ENCODE data around the gene CPXM1. TPM values are rescaled to one million over a fixed set of nuclear protein-coding genes. Genes with fewer than 3 reads are reported as not detected.

Gene CPXM1
- total RNA-seq, 1 donor from 2014 or later = 19.4 TPM

- no peak for TF ChIP-seq POLR2A (IDR thresholded peaks at IDR 0.05)
- TF ChIP-seq CTCF (IDR thresholded peaks at IDR 0.05) = no peak
- no peak for TF ChIP-seq POLR2AphosphoS5 (IDR thresholded peaks at IDR 0.05; ENCODE audit: insufficient read depth in 1 of 2, low read depth in 1 of 2)
- Histone ChIP-seq H3K27ac (no peak overlapping the region), H3K9me3 (no peaks in the 10 kb centered on the region), H3K36me3 (peaks cover 0 to 19% of the 10 kb centered on the region in 2 donors), H3K27me3 (no peaks in the 10 kb centered on the region), H3K4me1 (peaks cover 30% of the 10 kb centered on the region), H3K4me3 (no peak overlapping the region)
- intact Hi-C loops (cut with DNase I) = no loop called here
- DNase-seq (ENCODE audit: extremely low spot score in 2 of 2) = peak in 1 of 2 donors; percentile 92
These were observed 37.9 kb upstream of the CPXM1 start for GRCh38 chr20:2838170-2838797.

- DNase-seq (ENCODE audit: extremely low spot score in 2 of 2) = peak in 1 of 2 donors; percentile 64
- TF ChIP-seq POLR2AphosphoS5 (IDR thresholded peaks at IDR 0.05; ENCODE audit: insufficient read depth in 1 of 2, low read depth in 1 of 2) (no peak), CTCF (IDR thresholded peaks at IDR 0.05) (no peak), POLR2A (IDR thresholded peaks at IDR 0.05) (no peak)
These were observed 37.0 kb upstream of the CPXM1 start for GRCh38 chr20:2837221-2837960.

GRCh38 chr20:2836035-2836434, 35.6 kb upstream of the CPXM1 start:
- TF ChIP-seq POLR2A (IDR thresholded peaks at IDR 0.05) (no peak), POLR2AphosphoS5 (IDR thresholded peaks at IDR 0.05; ENCODE audit: insufficient read depth in 1 of 2, low read depth in 1 of 2) (no peak), CTCF (IDR thresholded peaks at IDR 0.05) (no peak)
- DNase-seq (ENCODE audit: extremely low spot score in 2 of 2) = peak in 1 of 2 donors; percentile 71
- intact Hi-C loops (cut with DNase I) = no loop called here

More at GRCh38 chr20:2837221-2837960, 37.0 kb upstream of the CPXM1 start:
- peaks cover 25% of the 10 kb centered on the region for H3K4me1 ChIP-seq
- no peaks in the 10 kb centered on the region for H3K9me3 ChIP-seq
- H3K27ac ChIP-seq = no peak overlapping the region
- intact Hi-C loops (cut with DNase I) = no loop called here
- H3K36me3 ChIP-seq = peaks cover 0 to 15% of the 10 kb centered on the region in 2 donors
- H3K27me3 ChIP-seq = no peaks in the 10 kb centered on the region
- no peak overlapping the region for H3K4me3 ChIP-seq

GRCh38 chr20:2835331-2835796, 34.9 kb upstream of the CPXM1 start:
- Histone ChIP-seq H3K36me3 (peaks cover 0 to 15% of the 10 kb centered on the region in 2 donors), H3K4me1 (peaks cover 15% of the 10 kb centered on the region), H3K9me3 (no peaks in the 10 kb centered on the region), H3K27ac (no peak overlapping the region), H3K27me3 (no peaks in the 10 kb centered on the region), H3K4me3 (no peak overlapping the region)
- no peak for TF ChIP-seq POLR2AphosphoS5 (IDR thresholded peaks at IDR 0.05; ENCODE audit: insufficient read depth in 1 of 2, low read depth in 1 of 2)
- TF ChIP-seq POLR2A (IDR thresholded peaks at IDR 0.05) = no peak
- TF ChIP-seq CTCF (IDR thresholded peaks at IDR 0.05) = no peak
- intact Hi-C loops (cut with DNase I) = no loop called here
- no peak for DNase-seq (ENCODE audit: extremely low spot score in 2 of 2)

More at GRCh38 chr20:2836035-2836434, 35.6 kb upstream of the CPXM1 start:
- no peak overlapping the region for H3K4me3 ChIP-seq
- no peak overlapping the region for H3K27ac ChIP-seq
- no peaks in the 10 kb centered on the region for H3K9me3 ChIP-seq
- H3K4me1 ChIP-seq = peaks cover 16% of the 10 kb centered on the region
- peaks cover 0 to 15% of the 10 kb centered on the region in 2 donors for H3K36me3 ChIP-seq
- no peaks in the 10 kb centered on the region for H3K27me3 ChIP-seq

Data from vagina (tissue), 2 donors.